ENCODE results near the gene UBE2D2.

Gene UBE2D2

DNA sequence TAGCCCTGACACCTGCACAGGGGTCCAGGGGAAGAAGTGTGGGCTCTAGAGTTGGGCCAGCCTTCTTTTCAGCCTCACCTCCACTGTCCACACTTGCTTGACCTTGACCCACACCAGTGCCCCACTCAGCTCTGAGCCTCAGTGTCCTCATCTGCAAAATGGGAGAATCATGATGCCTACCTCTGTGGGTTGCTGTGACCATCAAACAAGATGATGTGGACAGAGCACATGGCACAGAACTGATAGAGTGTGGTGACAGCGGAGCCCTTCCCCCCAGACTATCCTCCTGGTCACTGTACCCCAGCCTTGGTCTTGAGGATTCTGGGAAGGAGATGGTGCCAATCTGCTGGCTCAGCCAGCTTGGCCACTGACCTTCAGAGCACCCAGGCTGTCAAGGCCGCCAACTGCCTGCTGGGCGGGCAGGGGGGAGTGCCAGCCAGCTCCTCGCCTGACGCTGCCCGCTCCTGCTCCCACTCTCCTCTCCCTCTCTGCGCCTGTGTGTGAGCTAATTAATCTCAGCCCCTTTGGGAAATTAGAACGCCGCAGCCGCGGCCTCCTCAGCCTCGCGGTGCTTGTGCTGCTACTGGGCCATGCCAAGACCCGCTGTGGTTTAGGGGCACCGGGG is 103.7 kb downstream of the UBE2D2 start (continued):
- TF ChIP-seq, protein P1, sequence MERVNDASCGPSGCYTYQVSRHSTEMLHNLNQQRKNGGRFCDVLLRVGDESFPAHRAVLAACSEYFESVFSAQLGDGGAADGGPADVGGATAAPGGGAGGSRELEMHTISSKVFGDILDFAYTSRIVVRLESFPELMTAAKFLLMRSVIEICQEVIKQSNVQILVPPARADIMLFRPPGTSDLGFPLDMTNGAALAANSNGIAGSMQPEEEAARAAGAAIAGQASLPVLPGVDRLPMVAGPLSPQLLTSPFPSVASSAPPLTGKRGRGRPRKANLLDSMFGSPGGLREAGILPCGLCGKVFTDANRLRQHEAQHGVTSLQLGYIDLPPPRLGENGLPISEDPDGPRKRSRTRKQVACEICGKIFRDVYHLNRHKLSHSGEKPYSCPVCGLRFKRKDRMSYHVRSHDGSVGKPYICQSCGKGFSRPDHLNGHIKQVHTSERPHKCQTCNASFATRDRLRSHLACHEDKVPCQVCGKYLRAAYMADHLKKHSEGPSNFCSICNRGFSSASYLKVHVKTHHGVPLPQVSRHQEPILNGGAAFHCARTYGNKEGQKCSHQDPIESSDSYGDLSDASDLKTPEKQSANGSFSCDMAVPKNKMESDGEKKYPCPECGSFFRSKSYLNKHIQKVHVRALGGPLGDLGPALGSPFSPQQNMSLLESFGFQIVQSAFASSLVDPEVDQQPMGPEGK (CRISPR knock-in tag; IDR thresholded peaks at IDR 0.05; ENCODE audit: borderline replicate concordance) = no peak

DNA sequence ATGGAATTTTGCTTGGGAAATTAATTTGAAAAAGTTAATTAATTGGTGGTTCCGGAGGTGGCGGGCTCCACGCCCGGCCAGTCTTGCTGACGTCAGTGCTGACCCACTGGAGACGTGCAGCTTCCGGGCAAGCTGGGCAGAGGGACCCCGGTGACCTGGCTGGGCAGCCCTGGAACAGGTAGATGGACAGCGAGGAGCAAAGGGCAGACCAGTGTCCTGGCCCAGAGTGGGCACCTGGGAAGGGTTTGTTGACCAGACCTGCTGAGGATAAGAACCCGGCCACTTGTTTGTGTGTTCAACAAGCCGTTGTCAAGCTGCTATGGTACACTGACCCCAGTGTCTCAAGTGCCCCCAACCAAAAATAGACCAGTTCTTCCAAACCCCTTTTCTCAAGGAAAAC is 104.5 kb downstream of the UBE2D2 start:
- TF ChIP-seq ZNF565 (CRISPR knock-in tag; conservative IDR thresholded peaks at IDR 0.05; ENCODE audit: low read depth) (no peak), PPARA (CRISPR knock-in tag; IDR thresholded peaks at IDR 0.05; ENCODE audit: borderline replicate concordance) (no peak)
- ATAC-seq = no peak

DNA sequence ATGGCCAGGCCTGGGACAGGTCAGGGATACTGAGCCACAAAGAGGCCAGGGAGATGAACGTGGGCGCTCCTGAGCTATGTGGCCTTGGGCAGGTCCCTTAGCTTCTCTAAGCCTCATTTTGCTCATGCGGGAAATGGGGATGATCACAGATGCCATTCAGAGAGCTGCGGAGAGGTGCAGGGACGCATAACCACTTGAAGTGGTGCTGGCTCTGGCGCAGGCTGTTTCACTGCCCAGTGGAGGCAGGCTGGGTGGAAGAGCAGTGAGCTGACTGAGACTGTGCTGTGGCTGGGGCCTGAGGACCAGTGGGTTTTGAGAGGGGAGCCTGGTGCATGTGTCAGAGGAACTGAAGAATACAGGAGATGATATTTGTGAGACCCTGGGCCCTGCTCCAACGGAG is 105.4 kb downstream of the UBE2D2 start:
- ATAC-seq = no peak
- TF ChIP-seq ZC3H10 (CRISPR knock-in tag; IDR thresholded peaks at IDR 0.05) (no peak), ZFP30 (CRISPR knock-in tag; IDR thresholded peaks at IDR 0.05) (no peak), CSDC2 (CRISPR knock-in tag; IDR thresholded peaks at IDR 0.05) (no peak), SNAI2 (CRISPR knock-in tag; IDR thresholded peaks at IDR 0.05) (no peak), ZNF565 (CRISPR knock-in tag; conservative IDR thresholded peaks at IDR 0.05; ENCODE audit: low read depth) (no peak)
- TF ChIP-seq, protein P1 (CRISPR knock-in tag; IDR thresholded peaks at IDR 0.05; ENCODE audit: borderline replicate concordance) = no peak
- TF ChIP-seq, protein P2, sequence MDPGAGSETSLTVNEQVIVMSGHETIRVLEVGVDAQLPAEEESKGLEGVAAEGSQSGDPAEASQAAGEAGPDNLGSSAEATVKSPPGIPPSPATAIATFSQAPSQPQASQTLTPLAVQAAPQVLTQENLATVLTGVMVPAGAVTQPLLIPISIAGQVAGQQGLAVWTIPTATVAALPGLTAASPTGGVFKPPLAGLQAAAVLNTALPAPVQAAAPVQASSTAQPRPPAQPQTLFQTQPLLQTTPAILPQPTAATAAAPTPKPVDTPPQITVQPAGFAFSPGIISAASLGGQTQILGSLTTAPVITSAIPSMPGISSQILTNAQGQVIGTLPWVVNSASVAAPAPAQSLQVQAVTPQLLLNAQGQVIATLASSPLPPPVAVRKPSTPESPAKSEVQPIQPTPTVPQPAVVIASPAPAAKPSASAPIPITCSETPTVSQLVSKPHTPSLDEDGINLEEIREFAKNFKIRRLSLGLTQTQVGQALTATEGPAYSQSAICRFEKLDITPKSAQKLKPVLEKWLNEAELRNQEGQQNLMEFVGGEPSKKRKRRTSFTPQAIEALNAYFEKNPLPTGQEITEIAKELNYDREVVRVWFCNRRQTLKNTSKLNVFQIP (CRISPR knock-in tag; IDR thresholded peaks at IDR 0.05; ENCODE audit: borderline replicate concordance, low read depth) = no peak

DNA sequence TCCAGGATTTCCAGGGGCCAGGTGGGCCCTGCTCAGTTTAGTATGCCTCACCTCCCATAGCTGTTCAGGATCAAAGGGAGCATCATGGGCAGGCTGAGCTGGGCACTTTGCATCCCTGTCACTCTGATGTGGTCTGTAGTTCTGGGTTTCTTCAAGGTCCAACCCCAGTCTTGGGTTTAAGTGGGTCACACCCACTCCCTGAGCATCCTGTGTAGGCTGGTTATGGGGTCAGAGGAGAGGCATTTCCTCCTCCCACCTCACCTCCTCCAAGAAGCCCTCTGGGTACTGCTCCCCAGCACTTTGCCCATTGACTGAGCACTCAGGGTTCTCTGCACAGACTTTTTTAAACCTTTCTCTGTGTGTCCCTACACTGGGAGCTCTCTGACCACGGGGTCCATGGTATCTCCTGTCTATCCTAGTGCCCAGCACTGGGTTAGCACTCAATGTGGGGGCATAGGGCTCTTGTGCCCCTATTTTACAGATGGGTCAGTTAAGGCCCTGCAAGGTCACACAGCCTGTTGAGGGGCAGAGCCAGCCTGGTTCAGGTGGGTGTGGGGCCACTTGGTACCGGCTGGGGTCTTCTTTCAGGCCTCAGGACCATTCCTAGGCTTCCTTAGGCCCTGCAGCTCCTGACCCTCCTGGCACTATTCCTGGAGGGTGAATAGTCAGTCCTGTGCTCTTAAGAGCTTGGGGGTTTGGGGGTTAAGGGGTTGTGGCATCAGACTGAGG is 106.0 kb downstream of the UBE2D2 start:
- peak; percentile 2; the same call in 2 of the 3 replicates for ATAC-seq
- TF ChIP-seq ZC3H10 (CRISPR knock-in tag; IDR thresholded peaks at IDR 0.05) = no peak
- TF ChIP-seq, protein P3, sequence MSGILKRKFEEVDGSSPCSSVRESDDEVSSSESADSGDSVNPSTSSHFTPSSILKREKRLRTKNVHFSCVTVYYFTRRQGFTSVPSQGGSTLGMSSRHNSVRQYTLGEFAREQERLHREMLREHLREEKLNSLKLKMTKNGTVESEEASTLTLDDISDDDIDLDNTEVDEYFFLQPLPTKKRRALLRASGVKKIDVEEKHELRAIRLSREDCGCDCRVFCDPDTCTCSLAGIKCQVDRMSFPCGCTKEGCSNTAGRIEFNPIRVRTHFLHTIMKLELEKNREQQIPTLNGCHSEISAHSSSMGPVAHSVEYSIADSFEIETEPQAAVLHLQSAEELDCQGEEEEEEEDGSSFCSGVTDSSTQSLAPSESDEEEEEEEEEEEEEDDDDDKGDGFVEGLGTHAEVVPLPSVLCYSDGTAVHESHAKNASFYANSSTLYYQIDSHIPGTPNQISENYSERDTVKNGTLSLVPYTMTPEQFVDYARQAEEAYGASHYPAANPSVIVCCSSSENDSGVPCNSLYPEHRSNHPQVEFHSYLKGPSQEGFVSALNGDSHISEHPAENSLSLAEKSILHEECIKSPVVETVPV (CRISPR knock-in tag; IDR thresholded peaks at IDR 0.05) = no peak
- no peak for TF ChIP-seq TOX (CRISPR knock-in tag; IDR thresholded peaks at IDR 0.05; ENCODE audit: borderline replicate concordance)
- TF ChIP-seq ZFP30 (CRISPR knock-in tag; IDR thresholded peaks at IDR 0.05) = no peak
- TF ChIP-seq, protein P4, sequence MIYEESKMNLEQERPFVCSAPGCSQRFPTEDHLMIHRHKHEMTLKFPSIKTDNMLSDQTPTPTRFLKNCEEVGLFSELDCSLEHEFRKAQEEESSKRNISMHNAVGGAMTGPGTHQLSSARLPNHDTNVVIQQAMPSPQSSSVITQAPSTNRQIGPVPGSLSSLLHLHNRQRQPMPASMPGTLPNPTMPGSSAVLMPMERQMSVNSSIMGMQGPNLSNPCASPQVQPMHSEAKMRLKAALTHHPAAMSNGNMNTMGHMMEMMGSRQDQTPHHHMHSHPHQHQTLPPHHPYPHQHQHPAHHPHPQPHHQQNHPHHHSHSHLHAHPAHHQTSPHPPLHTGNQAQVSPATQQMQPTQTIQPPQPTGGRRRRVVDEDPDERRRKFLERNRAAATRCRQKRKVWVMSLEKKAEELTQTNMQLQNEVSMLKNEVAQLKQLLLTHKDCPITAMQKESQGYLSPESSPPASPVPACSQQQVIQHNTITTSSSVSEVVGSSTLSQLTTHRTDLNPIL (CRISPR knock-in tag; IDR thresholded peaks at IDR 0.05; ENCODE audit: low read depth) = no peak
- no peak for TF ChIP-seq TCF4 (CRISPR knock-in tag; IDR thresholded peaks at IDR 0.05; ENCODE audit: borderline replicate concordance)
- TF ChIP-seq ARNTL (CRISPR knock-in tag; IDR thresholded peaks at IDR 0.05; ENCODE audit: borderline replicate concordance, low read depth) = no peak
- TF ChIP-seq CSDC2 (CRISPR knock-in tag; IDR thresholded peaks at IDR 0.05) = no peak
- no peak for TF ChIP-seq ZNF565 (CRISPR knock-in tag; conservative IDR thresholded peaks at IDR 0.05; ENCODE audit: low read depth)
- no peak for TF ChIP-seq RARB (CRISPR knock-in tag; IDR thresholded peaks at IDR 0.05)

DNA sequence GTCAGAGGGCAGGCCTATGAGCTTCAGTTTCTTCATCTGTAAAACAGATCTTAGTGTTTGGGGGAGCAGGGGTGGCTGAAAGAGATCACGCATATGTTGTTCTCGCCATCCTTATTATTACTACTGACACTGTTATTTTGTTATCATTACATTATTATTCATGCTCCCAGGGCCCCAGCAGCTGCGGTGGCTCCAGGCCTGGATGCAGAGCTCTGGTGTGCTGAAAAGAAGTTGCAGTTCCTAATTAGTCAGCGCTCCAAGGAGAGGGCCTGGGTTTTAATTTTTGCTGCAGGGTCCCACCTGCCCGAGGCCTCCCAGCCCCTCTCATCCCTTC is 106.6 kb downstream of the UBE2D2 start:
- ATAC-seq = peak; percentile 23
- TF ChIP-seq, protein P1 (CRISPR knock-in tag; IDR thresholded peaks at IDR 0.05; ENCODE audit: borderline replicate concordance) = no peak
- TF ChIP-seq ARNTL (CRISPR knock-in tag; IDR thresholded peaks at IDR 0.05; ENCODE audit: borderline replicate concordance, low read depth) (no peak), ZNF565 (CRISPR knock-in tag; conservative IDR thresholded peaks at IDR 0.05; ENCODE audit: low read depth) (no peak), BACH2 (CRISPR knock-in tag; IDR thresholded peaks at IDR 0.05; ENCODE audit: borderline replicate concordance) (no peak), TOX (CRISPR knock-in tag; IDR thresholded peaks at IDR 0.05; ENCODE audit: borderline replicate concordance) (no peak), ESRRG (CRISPR knock-in tag; IDR thresholded peaks at IDR 0.05) (no peak), TCF4 (CRISPR knock-in tag; IDR thresholded peaks at IDR 0.05; ENCODE audit: borderline replicate concordance) (no peak), ZFP30 (CRISPR knock-in tag; IDR thresholded peaks at IDR 0.05) (no peak), PPARA (CRISPR knock-in tag; IDR thresholded peaks at IDR 0.05; ENCODE audit: borderline replicate concordance) (no peak)

Measured in SK-N-SH treated with all-trans-retinoic acid at 6 μM for 48 hours (cell line).